NCI-H1092 (cell line): ENCODE measurements around the gene SCN2A.

Experiments used
- DNase-seq: peaks from one replicate; lab custom pipeline; 2025; lab: John Stamatoyannopoulos, UW

The SCN2A gene

DNA sequence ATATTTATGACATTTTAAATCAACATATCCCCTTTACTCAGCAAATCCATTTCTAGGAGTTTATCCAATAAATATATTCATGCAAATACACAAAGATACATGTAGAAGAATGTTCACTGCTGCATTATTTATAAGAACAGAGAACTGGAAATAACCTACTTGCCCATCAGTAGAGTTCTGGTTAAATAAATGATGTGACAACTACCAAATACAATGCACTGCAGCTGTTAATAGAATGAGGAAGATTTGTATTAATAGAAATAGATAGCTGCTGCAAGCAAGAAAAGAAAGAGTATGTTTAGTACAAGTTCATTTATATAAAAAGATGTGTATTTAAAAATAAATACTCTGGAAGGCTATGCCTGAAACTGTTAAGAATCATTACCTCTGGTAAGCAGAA is 181.0 kb downstream of the SCN2A start:
- no peak for DNase-seq

DNA sequence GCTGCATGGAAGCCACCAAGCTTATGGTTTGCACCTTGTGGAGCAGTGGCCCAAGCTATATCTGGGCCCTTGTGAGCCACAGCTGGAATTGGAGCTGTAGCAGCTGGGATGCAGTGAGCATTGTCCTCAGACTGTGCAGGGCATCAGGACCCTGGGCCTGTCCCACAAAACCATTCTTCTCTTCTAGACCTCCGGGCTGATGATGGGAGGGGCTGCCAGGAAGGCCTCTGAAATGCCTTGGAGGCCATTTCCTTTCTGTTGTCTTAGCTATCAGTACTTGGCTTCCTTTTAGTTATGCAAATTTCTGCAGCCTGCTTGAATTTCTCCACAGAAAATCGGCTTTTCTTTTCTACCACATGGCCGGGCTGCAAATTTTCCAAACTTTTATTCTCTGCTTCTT is 183.9 kb downstream of the SCN2A start:
- DNase-seq: no peak

DNA sequence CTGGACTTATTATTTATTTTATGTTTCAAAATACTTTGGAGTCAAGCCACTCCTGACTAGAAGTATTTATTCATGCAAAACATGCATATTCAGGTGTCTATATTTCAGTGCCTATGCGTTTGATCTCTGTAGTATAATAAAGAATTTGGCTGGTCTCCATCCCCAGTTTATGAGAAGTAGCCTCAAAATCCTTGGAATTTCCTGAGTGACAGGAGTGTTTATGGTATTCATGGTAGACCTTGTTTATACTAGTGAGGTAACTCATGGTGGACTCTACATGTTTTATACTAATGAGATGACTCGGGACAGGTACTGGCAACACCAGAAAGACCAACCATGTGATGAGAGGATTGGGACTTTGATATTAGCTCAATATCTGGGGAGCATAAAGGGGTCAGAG is 186.3 kb downstream of the SCN2A start:
- no peak for DNase-seq

DNA sequence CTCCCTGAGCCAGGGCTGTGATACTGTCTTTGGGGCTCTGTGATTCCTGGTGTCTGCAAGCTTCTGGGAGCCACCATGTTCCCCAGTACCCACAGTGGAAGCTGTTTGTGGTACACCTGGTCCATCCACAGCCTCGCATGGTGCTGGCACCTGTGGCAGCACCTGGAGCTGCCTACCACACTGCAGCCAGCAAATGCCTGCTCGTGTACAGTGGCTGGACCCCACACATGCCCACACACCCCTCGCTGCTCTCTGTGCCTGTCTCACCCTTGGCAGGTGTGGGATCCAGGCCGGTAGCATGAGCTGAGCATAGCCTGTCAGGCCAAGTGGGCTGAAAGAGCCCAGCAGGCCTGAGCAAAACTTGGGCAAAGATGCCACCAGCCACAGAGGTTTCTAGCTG is 188.5 kb downstream of the SCN2A start:
- no peak for DNase-seq

DNA sequence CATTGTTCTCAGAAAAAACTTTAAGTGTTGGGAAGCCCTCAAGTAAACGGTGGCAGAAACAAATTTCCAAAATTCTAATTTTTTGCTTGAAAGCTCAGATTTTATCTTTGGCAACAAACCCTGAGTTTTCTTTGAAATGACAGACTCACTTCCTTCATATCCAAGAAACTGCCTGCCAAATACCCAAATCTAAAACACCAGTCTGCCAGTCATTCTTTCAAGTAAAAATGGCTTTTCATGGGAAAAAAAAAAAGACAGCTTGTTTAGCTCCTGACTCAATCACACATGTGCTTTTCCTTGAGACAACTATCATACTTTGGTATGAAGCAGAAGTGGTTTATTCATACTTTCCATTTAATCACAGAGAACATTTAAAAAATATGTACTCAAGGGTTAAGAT is 189.7 kb downstream of the SCN2A start:
- no peak for DNase-seq

DNA sequence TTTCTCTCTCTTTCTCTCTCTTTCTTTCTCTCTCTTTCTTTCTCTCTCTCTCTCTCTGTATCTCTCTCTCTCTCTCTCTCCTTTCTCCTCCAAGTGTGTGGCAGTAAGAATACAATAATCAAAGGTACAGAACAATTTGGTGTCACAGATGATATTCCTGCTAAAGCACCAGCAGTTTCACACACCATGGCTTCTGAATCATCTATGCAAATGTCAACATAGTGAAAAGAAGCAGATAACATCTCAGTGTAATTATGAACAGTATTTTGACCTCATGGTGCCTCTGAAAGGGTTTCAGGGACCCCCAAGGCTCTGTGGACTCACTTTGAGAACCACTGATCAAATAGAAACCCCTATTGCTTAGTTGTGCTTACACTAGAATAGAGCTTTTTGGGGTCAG is 191.8 kb downstream of the SCN2A start:
- no peak for DNase-seq

DNA sequence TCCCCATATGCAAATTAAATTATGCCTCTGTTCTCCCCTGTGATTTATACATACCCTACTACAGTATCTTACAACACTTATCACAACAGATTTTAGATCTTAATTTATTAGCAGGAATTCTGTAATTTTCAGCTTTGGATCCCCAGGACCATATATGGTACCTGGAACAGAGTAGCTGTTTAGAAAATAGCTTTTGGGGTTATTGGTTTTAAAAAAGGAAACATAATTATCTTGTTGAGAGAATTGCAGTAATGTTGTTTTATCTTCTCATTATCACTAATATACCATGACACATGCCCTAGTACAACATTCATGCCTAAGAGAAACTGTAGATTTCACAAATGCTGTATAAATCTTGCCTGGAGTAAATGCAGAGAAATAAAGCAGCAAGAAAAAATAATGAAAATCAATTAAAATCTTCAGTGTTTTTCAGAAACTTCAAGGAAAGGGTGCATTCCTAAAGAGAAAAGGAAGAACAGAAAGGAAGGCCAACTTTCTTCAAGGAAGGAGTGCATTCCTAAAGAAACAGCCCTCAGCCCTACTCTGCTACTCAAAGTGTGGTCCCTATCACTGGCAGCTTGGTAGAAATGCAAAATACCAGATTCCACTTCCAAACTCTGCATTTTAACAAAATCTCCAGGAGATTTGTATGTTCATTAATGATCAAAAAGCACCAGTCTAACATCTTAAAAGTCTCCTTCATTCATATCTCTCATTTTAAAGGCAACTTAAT is 193.2 kb downstream of the SCN2A start:
- no peak for DNase-seq

DNA sequence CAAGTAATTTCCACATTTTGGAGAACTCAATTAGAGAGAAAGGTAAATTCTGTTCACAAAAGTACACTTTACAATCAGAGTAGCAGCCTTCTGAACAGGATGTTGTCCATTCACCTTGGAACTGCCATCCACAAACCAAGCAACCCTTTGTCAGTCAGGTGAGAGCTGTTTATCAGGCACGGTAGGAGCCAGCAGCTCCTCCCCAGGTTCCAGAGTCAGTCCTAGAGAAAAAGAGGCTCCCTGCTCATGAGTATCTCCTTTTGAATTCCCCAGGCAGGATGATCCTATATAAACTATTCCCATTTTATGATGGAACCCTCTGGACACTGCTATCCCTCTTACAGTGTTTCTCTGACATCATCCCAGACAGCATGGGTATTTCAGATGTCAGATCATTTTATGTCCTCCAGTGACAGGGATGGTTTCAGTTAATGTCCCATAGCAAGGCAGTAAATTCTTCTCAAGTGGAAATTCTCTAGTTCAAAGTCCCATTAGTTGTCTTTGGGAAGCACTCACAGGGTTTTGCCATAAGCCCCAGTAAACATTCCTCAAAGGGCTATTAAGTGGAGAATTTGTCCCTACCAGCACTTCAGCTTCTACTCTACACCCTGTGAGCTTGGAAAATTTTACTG is 195.8 kb downstream of the SCN2A start:
- DNase-seq: no peak

DNA sequence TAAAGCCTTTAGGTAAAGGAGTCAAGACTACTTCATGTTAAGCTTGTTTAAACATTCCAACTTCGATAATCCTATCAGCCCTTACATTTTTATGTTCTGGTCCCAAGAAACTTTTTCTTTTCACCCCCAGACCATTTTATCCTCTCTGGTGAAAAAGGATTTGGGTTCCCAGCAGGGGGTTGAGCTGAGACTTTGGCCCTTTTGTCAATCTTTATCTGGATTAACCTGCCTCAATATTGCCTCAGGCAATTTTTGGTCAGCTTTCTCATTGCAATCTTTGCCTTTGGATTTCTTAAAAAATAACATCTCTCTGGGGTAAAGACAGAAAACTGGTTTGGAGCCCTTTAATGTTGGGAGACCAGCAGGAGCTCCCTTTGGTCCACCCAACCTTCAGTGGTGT is 196.4 kb downstream of the SCN2A start:
- no peak for DNase-seq

DNA sequence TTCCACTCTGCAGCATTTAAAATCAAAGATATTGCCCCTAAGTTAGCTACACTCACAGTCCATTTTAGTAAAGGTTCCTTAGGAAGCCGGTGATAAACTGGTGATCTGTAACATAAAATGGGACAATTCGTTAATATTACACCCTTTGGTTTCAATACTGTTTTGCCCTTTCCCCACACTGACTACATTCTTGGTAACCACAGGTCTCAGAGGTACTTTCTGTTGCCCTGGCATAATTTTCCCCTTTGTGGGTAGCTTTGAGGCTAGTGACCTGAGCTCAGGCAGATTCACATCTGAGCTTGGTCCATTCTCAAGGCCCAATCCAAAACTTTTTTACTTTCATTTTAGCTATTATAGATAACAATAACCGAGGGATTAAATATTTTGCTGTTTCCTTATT is 197.3 kb downstream of the SCN2A start:
- DNase-seq: no peak

DNA sequence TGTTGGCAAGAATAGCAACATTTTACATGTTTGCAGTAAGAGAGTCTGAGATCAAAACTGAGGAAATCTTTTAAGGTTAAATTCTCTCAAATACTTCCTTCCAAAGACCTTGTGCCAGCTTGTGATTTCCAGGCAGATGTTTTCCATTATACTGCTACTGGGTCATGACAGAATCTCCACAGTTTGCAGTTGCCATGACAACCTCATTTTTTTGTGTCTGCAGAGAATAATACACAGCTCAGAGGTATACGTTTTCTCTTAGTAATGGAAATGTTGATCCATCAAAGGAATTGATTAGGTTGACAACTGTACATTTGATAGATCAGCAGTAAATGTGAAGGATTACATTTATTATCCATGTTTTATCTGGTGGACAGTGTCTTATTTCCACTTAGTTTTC is 201.2 kb downstream of the SCN2A start:
- DNase-seq: no peak
